Measurements from ENCODE around the gene TBC1D2B.

DNA sequence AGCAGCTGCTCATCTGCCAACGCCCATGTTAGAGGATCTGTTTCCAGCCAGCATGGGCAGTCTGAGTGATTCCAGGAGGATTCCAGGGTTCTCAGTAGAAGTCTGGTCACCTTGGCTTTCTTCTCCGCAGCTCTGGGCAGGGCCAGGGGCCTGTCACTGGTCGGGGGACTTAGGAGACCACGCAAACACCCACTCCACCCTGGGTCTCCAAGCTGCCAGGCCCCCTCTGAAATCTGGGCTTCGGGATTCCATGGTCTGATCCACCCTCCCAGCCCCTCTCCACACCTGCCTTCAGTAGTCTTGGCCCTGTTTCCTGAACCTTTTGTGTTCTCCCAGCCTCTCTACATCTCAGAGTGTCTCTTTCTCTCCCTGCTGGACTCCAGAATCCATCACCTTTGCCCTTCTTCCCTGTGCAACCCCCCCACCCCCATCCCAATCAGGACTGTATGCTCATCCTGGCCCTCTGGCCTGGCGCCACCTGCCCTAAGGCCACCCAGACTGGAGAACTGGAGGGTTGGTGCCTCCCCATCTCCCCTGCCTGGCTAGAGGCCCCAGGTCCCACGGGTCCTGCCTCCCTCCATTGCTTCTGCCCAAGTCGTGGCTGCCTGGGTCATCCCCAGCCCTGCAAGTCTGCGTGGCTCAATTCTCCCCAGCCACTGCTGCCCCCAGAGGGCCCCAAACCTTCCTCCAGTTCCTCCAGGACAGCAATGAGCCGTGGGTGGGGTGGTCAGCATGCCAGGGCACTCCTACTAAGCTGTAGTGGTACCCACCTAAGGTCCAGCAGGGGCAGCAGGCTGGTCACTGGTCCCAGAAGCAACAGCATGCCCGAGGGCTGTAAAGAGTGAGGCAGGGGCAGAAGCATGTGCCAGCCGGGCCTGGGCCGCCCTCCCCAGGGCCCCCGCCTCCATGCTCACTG lies 102.8 kb downstream of the TBC1D2B start:
- TF ChIP-seq, protein P1, sequence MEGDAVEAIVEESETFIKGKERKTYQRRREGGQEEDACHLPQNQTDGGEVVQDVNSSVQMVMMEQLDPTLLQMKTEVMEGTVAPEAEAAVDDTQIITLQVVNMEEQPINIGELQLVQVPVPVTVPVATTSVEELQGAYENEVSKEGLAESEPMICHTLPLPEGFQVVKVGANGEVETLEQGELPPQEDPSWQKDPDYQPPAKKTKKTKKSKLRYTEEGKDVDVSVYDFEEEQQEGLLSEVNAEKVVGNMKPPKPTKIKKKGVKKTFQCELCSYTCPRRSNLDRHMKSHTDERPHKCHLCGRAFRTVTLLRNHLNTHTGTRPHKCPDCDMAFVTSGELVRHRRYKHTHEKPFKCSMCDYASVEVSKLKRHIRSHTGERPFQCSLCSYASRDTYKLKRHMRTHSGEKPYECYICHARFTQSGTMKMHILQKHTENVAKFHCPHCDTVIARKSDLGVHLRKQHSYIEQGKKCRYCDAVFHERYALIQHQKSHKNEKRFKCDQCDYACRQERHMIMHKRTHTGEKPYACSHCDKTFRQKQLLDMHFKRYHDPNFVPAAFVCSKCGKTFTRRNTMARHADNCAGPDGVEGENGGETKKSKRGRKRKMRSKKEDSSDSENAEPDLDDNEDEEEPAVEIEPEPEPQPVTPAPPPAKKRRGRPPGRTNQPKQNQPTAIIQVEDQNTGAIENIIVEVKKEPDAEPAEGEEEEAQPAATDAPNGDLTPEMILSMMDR (conservative IDR thresholded peaks at IDR 0.05) = no peak
- TF ChIP-seq ZFX (IDR thresholded peaks at IDR 0.05) = no peak
